NCI-H524 (cell line): ENCODE data around the gene VSTM4.

Experiments used
- DNase-seq, 2 experiments: peaks; one replicate each; lab custom pipeline; 2025; lab: John Stamatoyannopoulos, UW

Gene VSTM4

GRCh38 chr10:49040601-49041000 is 74.7 kb downstream of the VSTM4 start:
- DNase-seq: no peak

- DNase-seq: no peak
Observed at GRCh38 chr10:49039409-49039808, 75.9 kb downstream of the VSTM4 start.

DNA sequence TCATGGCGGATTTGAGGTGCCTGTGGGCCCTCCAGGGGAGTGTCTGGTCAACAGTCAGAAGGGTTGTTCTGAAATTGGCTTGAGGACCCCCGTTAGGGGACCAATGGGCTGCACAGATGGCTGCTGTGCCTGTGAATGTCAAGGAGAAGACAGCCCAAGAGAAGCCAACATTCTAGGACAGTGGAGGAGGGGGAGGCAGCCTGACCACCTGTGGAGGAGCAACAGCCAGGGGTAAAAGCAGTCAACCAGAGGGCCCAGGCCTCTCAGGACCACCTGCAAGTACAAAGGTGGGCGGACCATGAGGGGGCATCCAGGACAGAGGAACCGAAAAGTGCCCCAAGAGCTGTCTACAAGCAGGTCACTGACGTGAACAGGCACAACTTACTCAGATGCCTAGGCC is 76.6 kb downstream of the VSTM4 start:
- no peak for DNase-seq

- DNase-seq: no peak
Observed at GRCh38 chr10:49037187-49037586, 78.1 kb downstream of the VSTM4 start.

GRCh38 chr10:49036638-49037037 is 78.7 kb downstream of the VSTM4 start:
- DNase-seq: no peak

GRCh38 chr10:49035920-49036319 is 79.4 kb downstream of the VSTM4 start:
- DNase-seq: no peak

DNA sequence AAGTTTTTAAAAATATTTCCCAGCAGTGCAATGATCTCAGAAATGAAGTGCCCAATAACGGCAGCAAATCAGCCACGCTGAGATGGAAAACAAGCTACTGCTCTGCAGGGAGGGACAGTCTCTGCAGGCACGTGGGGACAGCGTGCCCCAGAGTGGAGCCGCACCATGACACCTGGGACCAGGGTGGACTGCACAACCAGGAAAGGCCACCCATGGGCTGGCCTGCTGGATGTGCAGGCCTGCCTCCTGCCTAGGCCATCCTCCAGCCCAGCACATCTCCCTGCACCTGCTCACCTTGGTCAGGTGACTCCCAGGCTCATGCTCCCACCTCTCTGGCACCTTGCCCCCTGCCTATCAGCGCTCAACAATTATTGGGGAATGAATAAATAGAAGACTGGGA is 80.4 kb downstream of the VSTM4 start:
- no peak for DNase-seq

- no peak for DNase-seq
Observed at GRCh38 chr10:49033939-49034338, 81.4 kb downstream of the VSTM4 start.

DNA sequence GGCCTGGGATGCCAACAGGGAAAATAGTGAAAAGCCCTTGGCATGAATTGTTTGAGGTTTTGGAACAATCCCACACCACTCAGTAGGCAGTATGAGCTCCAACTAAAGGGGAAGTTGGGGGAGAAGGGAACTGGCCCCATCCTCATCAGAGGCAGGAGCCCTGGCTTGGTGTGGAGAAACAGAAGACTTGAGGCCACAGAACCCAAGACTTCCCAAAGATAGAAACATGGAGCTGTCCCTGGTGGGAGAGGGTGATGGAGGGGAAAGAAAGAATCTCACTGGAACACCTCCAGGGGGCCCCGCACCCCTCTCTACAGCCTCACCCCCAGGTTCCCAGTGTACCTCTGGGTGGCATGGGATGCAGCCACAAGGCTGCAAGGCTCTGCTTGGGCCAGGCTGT is 85.7 kb downstream of the VSTM4 start:
- no peak for DNase-seq

DNA sequence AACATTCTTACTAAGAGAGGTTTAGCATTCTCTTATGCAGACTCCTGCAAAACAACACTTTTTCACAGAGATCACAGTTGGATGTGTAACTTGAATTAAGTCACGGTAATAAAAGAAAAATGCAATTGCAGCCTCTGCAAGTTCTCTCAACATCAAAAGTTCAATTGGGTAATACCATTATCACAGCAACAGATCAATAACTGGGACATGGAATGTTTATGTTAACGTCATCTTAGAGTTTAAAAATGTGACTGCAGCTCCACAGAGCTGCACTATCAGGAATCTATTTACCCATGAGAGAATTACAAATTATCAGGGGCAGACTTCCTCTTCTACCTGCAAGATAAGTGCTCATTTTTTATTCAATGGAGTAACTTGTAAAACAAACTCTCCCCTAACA is 86.7 kb downstream of the VSTM4 start:
- no peak for DNase-seq

DNA sequence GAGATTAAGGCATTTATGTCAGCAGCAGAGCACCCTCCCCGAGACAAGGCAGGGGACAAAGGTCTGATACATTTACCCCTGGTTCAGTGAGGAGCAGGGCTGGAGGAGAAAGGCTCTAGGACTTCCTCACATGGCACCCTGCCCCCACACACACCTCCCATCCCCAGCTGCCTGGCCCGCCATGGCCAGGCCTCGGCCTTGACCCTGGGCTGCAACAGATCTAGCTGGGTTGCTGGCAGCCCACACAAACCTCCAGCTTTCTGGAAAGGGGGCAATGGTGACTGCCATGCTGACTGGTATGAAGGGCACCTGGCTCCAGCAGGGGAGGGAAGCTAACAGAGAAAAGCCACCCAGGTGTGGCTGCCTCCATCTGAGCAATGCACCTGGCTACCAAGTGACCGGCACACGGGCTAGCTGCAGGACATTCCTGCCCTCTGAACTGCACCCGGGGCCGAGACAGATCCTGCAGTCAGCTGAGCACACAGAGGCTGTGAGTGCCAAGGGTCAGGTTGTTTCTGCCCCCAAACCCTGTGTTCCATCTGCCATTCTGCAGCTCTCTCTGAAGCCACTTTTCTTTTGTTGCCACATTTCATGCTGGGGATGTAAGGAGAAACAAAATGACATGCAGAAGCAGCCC is 89.9 kb downstream of the VSTM4 start:
- no peak for DNase-seq

- DNase-seq: no peak
Observed at GRCh38 chr10:49024484-49024883, 90.8 kb downstream of the VSTM4 start.

DNA sequence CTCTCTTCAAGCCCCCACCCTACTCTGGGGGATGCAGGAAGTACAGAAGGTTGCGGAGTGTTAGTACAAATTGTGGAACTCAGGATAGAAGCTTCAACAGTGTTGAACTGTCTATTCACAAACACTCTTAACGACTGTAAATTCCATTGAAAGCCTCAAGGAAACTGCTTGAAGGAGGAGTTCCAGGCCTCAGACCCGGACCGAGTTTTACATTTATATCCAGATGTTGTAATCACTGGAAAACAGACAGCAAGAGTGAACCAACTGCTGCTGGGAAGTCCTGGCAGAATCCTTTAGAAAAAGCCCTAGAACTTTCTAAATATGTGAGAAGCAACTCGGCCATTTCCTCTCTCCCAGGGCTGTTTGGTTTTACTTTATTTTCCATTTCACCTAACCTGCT is 91.6 kb downstream of the VSTM4 start:
- no peak for DNase-seq

DNA sequence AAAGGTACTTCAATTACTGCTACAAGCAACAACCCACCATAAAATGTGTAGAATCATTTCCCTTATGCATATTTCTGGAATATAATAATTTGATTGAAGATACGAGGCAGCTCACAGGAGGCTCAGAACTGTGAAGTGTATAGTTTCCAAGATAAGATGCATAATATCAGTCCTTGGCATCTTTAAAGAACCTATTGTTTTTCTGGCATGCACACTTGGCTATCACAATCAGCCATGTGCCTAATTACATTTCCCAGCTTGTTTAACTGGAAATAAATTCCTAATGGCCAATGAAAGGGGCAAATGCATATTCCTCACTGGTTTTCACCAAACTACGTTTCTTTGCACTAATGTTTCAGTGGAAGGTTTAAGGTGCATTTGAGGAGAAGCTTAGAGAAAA is 92.3 kb downstream of the VSTM4 start:
- DNase-seq: no peak

- DNase-seq: no peak
Observed at GRCh38 chr10:49021685-49022084, 93.6 kb downstream of the VSTM4 start.

DNA sequence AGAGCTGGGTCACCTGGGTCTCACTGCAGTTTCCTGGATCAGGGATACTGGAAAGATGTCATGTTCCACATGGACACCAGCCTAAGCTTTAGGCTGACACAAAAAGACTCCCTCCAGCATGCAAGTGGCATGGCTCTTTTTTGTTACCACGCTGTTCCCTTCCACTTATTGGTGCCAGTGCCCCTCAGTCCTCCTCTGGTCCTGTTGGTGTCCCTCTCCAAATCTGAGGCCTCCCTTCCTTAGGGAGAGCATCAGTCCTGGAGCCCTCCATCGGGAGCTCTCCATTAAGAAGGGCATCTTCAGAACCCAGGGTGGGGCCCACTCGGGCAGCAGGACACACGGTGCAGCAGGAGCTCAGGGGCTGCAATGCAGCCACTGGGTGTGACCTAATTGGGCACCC is 99.6 kb downstream of the VSTM4 start:
- DNase-seq: no peak

- DNase-seq: no peak
Observed at GRCh38 chr10:49012603-49013002, 102.7 kb downstream of the VSTM4 start.

GRCh38 chr10:49011756-49012155 is 103.6 kb downstream of the VSTM4 start:
- no peak for DNase-seq

DNA sequence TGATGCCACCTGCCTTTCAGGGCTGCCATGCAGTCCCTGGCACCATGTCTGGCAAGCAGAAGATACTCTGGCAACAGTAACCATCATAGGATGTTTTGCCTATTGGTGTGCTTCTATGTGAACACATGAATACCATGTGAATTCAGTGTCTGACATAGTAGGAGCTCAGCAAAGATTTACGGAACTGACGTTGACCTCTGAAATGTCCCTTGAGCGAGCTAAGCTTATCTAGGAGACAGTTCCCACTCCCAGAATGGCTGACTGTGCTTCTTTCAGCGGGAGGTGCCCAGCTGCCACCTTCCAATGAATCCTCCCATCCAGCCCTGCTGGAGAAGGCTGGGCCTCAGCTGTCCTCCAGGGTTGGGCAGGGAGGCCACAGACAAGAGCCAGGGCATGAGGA is 104.5 kb downstream of the VSTM4 start:
- no peak for DNase-seq

GRCh38 chr10:49010295-49010694 is 105.0 kb downstream of the VSTM4 start:
- no peak for DNase-seq

- DNase-seq: no peak
Observed at GRCh38 chr10:49009199-49009979, 105.9 kb downstream of the VSTM4 start.

DNA sequence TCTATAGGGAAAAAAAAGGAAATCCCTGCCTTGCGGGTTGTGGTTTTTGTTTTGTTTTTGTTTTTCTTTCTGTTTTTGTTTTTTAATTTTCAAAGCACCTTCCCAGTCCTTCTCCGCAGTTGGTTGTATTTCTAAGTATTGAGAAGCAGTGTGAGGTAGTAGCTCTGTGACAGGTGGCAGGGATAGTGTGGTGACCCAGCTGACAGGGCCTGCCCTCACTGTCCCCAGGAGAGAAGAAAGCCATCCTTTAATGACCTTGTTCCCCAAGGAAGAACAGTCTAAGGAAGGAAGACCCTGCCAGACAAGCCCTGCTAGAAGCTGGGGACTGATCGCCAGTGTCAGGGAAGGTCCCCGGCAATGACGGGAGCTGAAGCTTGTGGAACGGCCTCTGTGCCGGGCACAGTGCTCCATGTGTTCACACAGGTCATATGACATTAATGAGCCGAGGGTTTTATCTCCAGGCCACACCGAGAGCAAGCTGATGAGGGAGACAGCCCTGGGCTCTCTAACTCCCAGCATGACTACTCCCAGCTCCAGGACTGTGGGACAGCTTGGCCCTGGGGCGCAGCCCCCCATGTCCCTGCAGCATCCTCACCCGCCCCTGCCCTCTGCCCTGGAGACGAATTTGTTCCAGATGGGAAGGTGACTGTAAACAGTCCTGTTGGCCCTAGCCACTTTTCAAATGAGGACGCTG is 106.7 kb downstream of the VSTM4 start:
- DNase-seq: no peak

DNA sequence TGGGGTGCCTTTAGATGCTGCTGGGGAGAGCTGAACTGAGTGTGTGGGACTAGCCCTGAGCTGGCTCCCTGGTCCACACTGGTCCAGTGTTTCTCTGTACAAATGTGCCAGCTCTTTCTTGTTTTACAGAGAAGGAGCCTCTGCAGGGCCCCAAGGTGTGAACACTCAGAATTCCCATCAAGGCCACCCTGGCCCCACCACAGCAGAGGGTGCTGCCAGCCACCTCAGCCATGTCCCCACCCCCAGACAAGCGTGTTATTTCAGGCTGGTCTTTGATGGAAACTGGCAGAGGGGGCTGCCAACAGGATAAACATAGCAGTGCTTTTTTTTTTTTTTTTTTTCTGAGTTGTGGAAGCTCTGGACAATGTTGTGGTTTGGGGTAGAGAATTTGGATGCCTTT is 107.2 kb downstream of the VSTM4 start:
- DNase-seq: no peak
